Fibroblast of lung (primary cell): ENCODE results near the gene AGR3.

ENCODE experiments used
- CTCF ChIP-seq, 2 donors: IDR thresholded peaks in 1 of 2; conservative IDR thresholded peaks in 1 of 2; 1 replicate in 1 of 2; 2 replicates in 1 of 2; pipeline ENCODE4 v1.5.1; 2011 to 2012; ENCODE audit warnings: low read length in 2 of 2, control low read depth in 1 of 2, inconsistent platforms in 1 of 2, low read depth in 1 of 2, mild to moderate bottlenecking in 1 of 2
- EZH2 ChIP-seq: IDR thresholded peaks from 2 replicates; pipeline ENCODE4 v1.5.1; 2012; ENCODE audit warnings: low read length, control low read depth, mild to moderate bottlenecking; ENCODE audit errors: missing control alignments

- TF ChIP-seq CTCF (conservative IDR thresholded peaks at IDR 0.05 in 1 of 2, IDR thresholded peaks at IDR 0.05 in 1 of 2; ENCODE audit: low read depth in 1 of 2, low read length in 2 of 2) (no peak), EZH2 (no peak)
These were observed 39.4 kb upstream of the AGR3 start for GRCh38 chr7:16921151-16921550.
